Spleen (tissue), 7 donors: ENCODE data around the gene MED23.

ENCODE experiments used
- CTCF ChIP-seq, 11 experiments: fragments of 200-600 bp in 7 of 11; fragments of 450-650 bp in 4 of 11; sonication (generic) in 4 of 11; IDR thresholded peaks in 8 of 11; conservative IDR thresholded peaks in 3 of 11; 1 replicate in 7 of 11; 2 replicates in 4 of 11; pipeline versions ENCODE4 v1.4.0 to v1.8.0; 2016 to 2021; ENCODE audit warnings: antibody characterized with exemption in 11 of 11, inconsistent platforms in 4 of 11, mild to moderate bottlenecking in 1 of 11
- POLR2A ChIP-seq, 3 donors: fragments of 450-650 bp; IDR thresholded peaks; one replicate each; pipeline ENCODE4 v1.5.1; 2017; ENCODE audit warnings: antibody characterized with exemption in 3 of 3, mild to moderate bottlenecking in 1 of 3
- POLR2AphosphoS5 ChIP-seq, 3 donors: sonication (generic); formaldehyde crosslinking; IDR thresholded peaks; one replicate each; pipeline ENCODE4 v1.5.1; 2017; ENCODE audit warnings: antibody characterized with exemption in 3 of 3
- donor health status: DM: no; HTN: no; CAD: no; lungs with moderate emphysema.
- donor health status: DM: no; HTN: no; CAD: no.
- donor health status: DM: no; HTN: no; CAD: no.

GRCh38 chr6:131524695-131525336, 103.2 kb downstream of the MED23 start:
- no peak for TF ChIP-seq CTCF (IDR thresholded peaks at IDR 0.05 in 8 of 11, conservative IDR thresholded peaks at IDR 0.05 in 3 of 11)
- TF ChIP-seq POLR2AphosphoS5 (IDR thresholded peaks at IDR 0.05), result no peak
- no peak for TF ChIP-seq POLR2A (IDR thresholded peaks at IDR 0.05)
